ENCODE results near the gene ZNF469. TPM values are rescaled to one million over a fixed set of nuclear protein-coding genes. Genes with fewer than 3 reads are reported as not detected.

ZNF469 gene
- total RNA-seq, 1 experiment from 2014 or later: 3.2 TPM

- Mint-ChIP-seq H3K4me3 (no peak overlapping the region), H3K9me3 (peaks cover 8% of the 10 kb centered on the region), H3K27me3 (ENCODE audit: low read depth) (no peaks in the 10 kb centered on the region), H3K36me3 (no peaks in the 10 kb centered on the region), H3K27ac (no peak overlapping the region), H3K4me1 (0 out of 2 replicates have a peak, but pooled peaks cover 2% of the 10 kb centered on the region)
- ATAC-seq: no peak
- DNase-seq (ENCODE audit: low spot score): no peak
- POLR2A ChIA-PET: no interaction called here
- TF ChIP-seq GABPB1 (CRISPR knock-in tag; IDR thresholded peaks at IDR 0.05) (no peak), CBFB (CRISPR knock-in tag; IDR thresholded peaks at IDR 0.05; ENCODE audit: low read depth) (no peak), ATF1 (CRISPR knock-in tag; IDR thresholded peaks at IDR 0.05) (no peak), E2F4 (CRISPR knock-in tag; IDR thresholded peaks at IDR 0.05; ENCODE audit: borderline replicate concordance, low read depth) (no peak), RORB (CRISPR knock-in tag; IDR thresholded peaks at IDR 0.05) (no peak), PRDM15 (CRISPR knock-in tag; IDR thresholded peaks at IDR 0.05) (no peak), ZNF512 (CRISPR knock-in tag; IDR thresholded peaks at IDR 0.05; ENCODE audit: borderline replicate concordance) (no peak), E2F1 (CRISPR knock-in tag; IDR thresholded peaks at IDR 0.05) (no peak), NFYB (CRISPR knock-in tag; conservative IDR thresholded peaks at IDR 0.05; ENCODE audit: low read depth) (no peak), ATF3 (CRISPR knock-in tag; conservative IDR thresholded peaks at IDR 0.05) (no peak), SOX15 (CRISPR knock-in tag; IDR thresholded peaks at IDR 0.05) (no peak), ZNF232 (CRISPR knock-in tag; IDR thresholded peaks at IDR 0.05) (no peak), ZNF219 (CRISPR knock-in tag; IDR thresholded peaks at IDR 0.05; ENCODE audit: borderline replicate concordance) (no peak), ELF4 (CRISPR knock-in tag; IDR thresholded peaks at IDR 0.05; ENCODE audit: low read depth) (no peak), ZBTB21 (CRISPR knock-in tag; IDR thresholded peaks at IDR 0.05; ENCODE audit: borderline replicate concordance) (no peak), NR3C1 (CRISPR knock-in tag; conservative IDR thresholded peaks at IDR 0.05; ENCODE audit: low read depth) (no peak), FOXP4 (CRISPR knock-in tag; IDR thresholded peaks at IDR 0.05) (no peak)
- CTCF ChIA-PET: interaction anchor here (2.3 to 2.5 kb wide), 2 partner anchors 54 to 85 kb away, joined by 6 to 9 read pairs; no protein-coding TSS in a partner anchor
These were observed 29.5 kb upstream of the ZNF469 start for GRCh38 chr16:88353232-88353631.

Measured in WTC11 (cell line).